Natural killer cell (primary cell): ENCODE measurements around the gene KRT16. TPM values are rescaled to one million over a fixed set of nuclear protein-coding genes. Genes with fewer than 3 reads are reported as not detected.
"Not testable (repeated sequence)": the region's sequence is repeated elsewhere in the genome, so short reads cannot be mapped to it uniquely, and the experiment has no call there.

Source experiments
- ATAC-seq, 3 donors: fragments of 150-1000 bp in 2 of 3; fragments of 200-7000 bp in 1 of 3; cut with Tn5 transposase; 1 replicate in 1 of 3; 2 replicates in 2 of 3; pipeline ENCODE4 v1.10.0; 2021; ENCODE audit warnings: mild to moderate bottlenecking in 2 of 3, moderate library complexity in 2 of 3
- DNase-seq, 2 donors: peaks; one replicate each; pipeline versions ENCODE4 v3.0.0 to v3.0.0-alpha.2; 2013 to 2021; ENCODE audit warnings: mixed read lengths in 1 of 2
- H3K27ac ChIP-seq: one replicate; pipeline ENCODE4 v1.5.1; 2013; ENCODE audit warnings: mild to moderate bottlenecking, low read length
- H3K27me3 ChIP-seq: one replicate; pipeline ENCODE4 v1.6.1; 2013; ENCODE audit warnings: low read length; ENCODE audit not compliant: control insufficient read depth, insufficient read depth
- H3K36me3 ChIP-seq: one replicate; pipeline ENCODE4 v1.6.1; 2013; ENCODE audit warnings: low read length; ENCODE audit not compliant: control insufficient read depth, insufficient read depth
- H3K4me1 ChIP-seq: one replicate; pipeline ENCODE4 v1.6.1; 2013; ENCODE audit warnings: low read length; ENCODE audit not compliant: control insufficient read depth, insufficient read depth
- H3K4me3 ChIP-seq: one replicate; pipeline ENCODE4 v1.5.1; 2013; ENCODE audit warnings: low read length
- H3K9me3 ChIP-seq: one replicate; pipeline ENCODE4 v1.6.1; 2013; ENCODE audit warnings: low read length; ENCODE audit not compliant: control insufficient read depth, insufficient read depth
- H3K27ac Mint-ChIP-seq, 2 donors: one replicate each; pipeline ENCODE4 v1.8.0; 2022; ENCODE audit warnings: mild to moderate bottlenecking in 2 of 2, mixed read lengths in 2 of 2, moderate library complexity in 1 of 2
- H3K27me3 Mint-ChIP-seq, 2 donors: one replicate each; pipeline ENCODE4 v1.8.0; 2022; ENCODE audit warnings: low read depth in 2 of 2, mixed read lengths in 2 of 2
- H3K36me3 Mint-ChIP-seq: one replicate; pipeline ENCODE4 v1.8.0; 2022; ENCODE audit warnings: mixed read lengths
- H3K4me1 Mint-ChIP-seq, 2 donors: one replicate each; pipeline ENCODE4 v1.8.0; 2022; ENCODE audit warnings: mixed read lengths in 2 of 2
- H3K4me3 Mint-ChIP-seq: one replicate; pipeline ENCODE4 v1.8.0; 2022; ENCODE audit warnings: mild to moderate bottlenecking, moderate library complexity, mixed read lengths
- H3K9me3 Mint-ChIP-seq, 2 donors: one replicate each; pipeline ENCODE4 v1.8.0; 2022; ENCODE audit warnings: mixed read lengths in 2 of 2
- CTCF ChIP-seq: fragments of 200-600 bp; IDR thresholded peaks from one replicate; pipeline ENCODE4 v1.8.0; 2022; ENCODE audit warnings: antibody characterized with exemption
- WGBS: methylation state at CpG from one replicate; pipeline ENCODE4 v1.1.7; 2013; ENCODE audit warnings: missing lambda C conversion rate; ENCODE audit not compliant: insufficient coverage; 5-methylcytosine and 5-hydroxymethylcytosine counted together
- intact Hi-C: fragments of 100-400 bp; cut with micrococcal nuclease; formaldehyde crosslinking; loops from one replicate; pipeline ENCODE4 v1.14.2; 2022
- total RNA-seq, 4 donors: library from RNA; stranded (reverse); fragments of 120-200 nt in 1 of 4; gene quantifications; one replicate each; pipeline versions ENCODE4 v1.2.3 to v1.2.4, GENCODE V29; 2013 to 2022

The KRT16 gene
- total RNA-seq, 3 donors from 2014 or later (not counting 1 experiment from before 2014, with no cell fraction given), result not detected

- Histone ChIP-seq H3K36me3 (no peaks in the 10 kb centered on the region), H3K4me3 (no peak overlapping the region), H3K9me3 (no peaks in the 10 kb centered on the region), H3K27ac (no peak overlapping the region), H3K27me3 (peaks cover 7% of the 10 kb centered on the region), H3K4me1 (peaks cover 5% of the 10 kb centered on the region)
- ATAC-seq (no peak), DNase-seq (no peak)
- no peaks in the 10 kb centered on the region for H3K4me1 Mint-ChIP-seq
- H3K9me3 Mint-ChIP-seq, result no peaks in the 10 kb centered on the region
- 90% methylated on average over 33 of the region's 33 CpGs for WGBS
- H3K27ac Mint-ChIP-seq, result no peak overlapping the region
- H3K27me3 Mint-ChIP-seq, result peaks cover 19 to 25% of the 10 kb centered on the region in 2 donors
- no peaks in the 10 kb centered on the region for H3K36me3 Mint-ChIP-seq
- intact Hi-C loops, result no loop called here
- TF ChIP-seq CTCF, result no peak
- no peak overlapping the region for H3K4me3 Mint-ChIP-seq
Measured at GRCh38 chr17:41583137-41584127, 29.1 kb downstream of the KRT16 start.

GRCh38 chr17:41582061-41582968 lies 30.3 kb downstream of the KRT16 start:
- 88% methylated on average over 12 of the region's 13 CpGs for WGBS
- H3K4me1 Mint-ChIP-seq, H3K4me3 ChIP-seq, H3K9me3 ChIP-seq, H3K36me3 ChIP-seq, H3K4me3 Mint-ChIP-seq, H3K27ac ChIP-seq, H3K9me3 Mint-ChIP-seq, H3K27me3 ChIP-seq, ATAC-seq, intact Hi-C loops, H3K36me3 Mint-ChIP-seq, DNase-seq, H3K4me1 ChIP-seq, H3K27ac Mint-ChIP-seq: not testable (repeated sequence)
- H3K27me3 Mint-ChIP-seq, result peaks cover 22 to 25% of the 10 kb centered on the region in 2 donors

GRCh38 chr17:41581366-41582060 lies 31.1 kb downstream of the KRT16 start:
- Histone ChIP-seq H3K27ac (no peak overlapping the region), H3K27me3 (peaks cover 7% of the 10 kb centered on the region), H3K4me3 (no peak overlapping the region), H3K9me3 (no peaks in the 10 kb centered on the region), H3K4me1 (peaks cover 5% of the 10 kb centered on the region), H3K36me3 (no peaks in the 10 kb centered on the region)
- no peak for DNase-seq
- ATAC-seq, result no peak
- Mint-ChIP-seq H3K27ac (no peak overlapping the region), H3K36me3 (no peaks in the 10 kb centered on the region), H3K4me3 (no peak overlapping the region), H3K4me1 (no peaks in the 10 kb centered on the region), H3K9me3 (no peaks in the 10 kb centered on the region), H3K27me3 (peaks cover 26 to 31% of the 10 kb centered on the region in 2 donors)
- TF ChIP-seq CTCF, result no peak
- WGBS, result 95% methylated on average over 4 of the region's 4 CpGs
- intact Hi-C loops, result no loop called here
